GM19239 (cell line): ENCODE data around the gene DDX27.

Experiments used
- DNase-seq: peaks from one replicate; pipeline ENCODE4 v3.0.0; 2011; ENCODE audit warnings: low spot score; ENCODE audit not compliant: insufficient read length
- FAIRE-seq: peaks from 2 replicates; lab custom pipeline; 2011; peaks lifted over from hg19 to GRCh38; lab: Jason Lieb, UNC

Gene DDX27

GRCh38 chr20:49275636-49276035 is 56.4 kb downstream of the DDX27 start:
- FAIRE-seq (no peak), DNase-seq (no peak)

GRCh38 chr20:49276161-49276960 is 57.1 kb downstream of the DDX27 start:
- peak; percentile 86 for FAIRE-seq
- no peak for DNase-seq

GRCh38 chr20:49276961-49277785 is 58.0 kb downstream of the DDX27 start:
- FAIRE-seq, result no peak
- no peak for DNase-seq

GRCh38 chr20:49277786-49278035 is 58.5 kb downstream of the DDX27 start:
- no peak for FAIRE-seq
- no peak for DNase-seq

GRCh38 chr20:49278036-49278817 is 59.0 kb downstream of the DDX27 start, which contains the start of gene ZNFX1:
TSS of gene ZNFX1 (minus strand) at chr20:49278057. CDS start at chr20:49275839, 2,218 bp downstream.
- FAIRE-seq (peak; percentile 93), DNase-seq (peak; percentile 74)

- FAIRE-seq, result peak; percentile 18
- no peak for DNase-seq
These were observed 59.8 kb downstream of the DDX27 start for GRCh38 chr20:49278818-49279676.

GRCh38 chr20:49279677-49280462 is 60.7 kb downstream of the DDX27 start:
- FAIRE-seq, result no peak
- no peak for DNase-seq

GRCh38 chr20:49280463-49281058 is 61.3 kb downstream of the DDX27 start:
- FAIRE-seq (no peak), DNase-seq (no peak)

- DNase-seq, result no peak
- no peak for FAIRE-seq
These were observed 62.1 kb downstream of the DDX27 start for GRCh38 chr20:49281059-49281912.

- DNase-seq (no peak), FAIRE-seq (no peak)
These were observed 62.8 kb downstream of the DDX27 start for GRCh38 chr20:49281913-49282467.

GRCh38 chr20:49282584-49283171 is 63.5 kb downstream of the DDX27 start:
- DNase-seq (no peak), FAIRE-seq (no peak)

GRCh38 chr20:49283176-49283702 is 64.0 kb downstream of the DDX27 start:
- DNase-seq (no peak), FAIRE-seq (no peak)

- DNase-seq (no peak), FAIRE-seq (no peak)
These were observed 64.7 kb downstream of the DDX27 start for GRCh38 chr20:49283703-49284625.

GRCh38 chr20:49284818-49285217 is 65.6 kb downstream of the DDX27 start:
- no peak for FAIRE-seq
- DNase-seq, result no peak

GRCh38 chr20:49285233-49285668 is 66.0 kb downstream of the DDX27 start:
- FAIRE-seq, result no peak

More at GRCh38 chr20:49285233-49285668, 66.0 kb downstream of the DDX27 start:
- no peak for DNase-seq
